HepG2 (cell line): ENCODE measurements around the gene MEI1. TPM values are rescaled to one million over a fixed set of nuclear protein-coding genes. Genes with fewer than 3 reads are reported as not detected.

ENCODE experiments used
- ATF7-NPFF ChIP-seq: sonication (generic); formaldehyde crosslinking; IDR thresholded peaks from 2 replicates; pipeline ENCODE4 v1.8.1; 2023; ENCODE audit warnings: mild to moderate bottlenecking, low read depth, missing genetic modification reagents, moderate library complexity
- BRD4 ChIP-seq: sonication (generic); formaldehyde crosslinking; IDR thresholded peaks from 2 replicates; pipeline ENCODE4 v1.4.0; 2020; ENCODE audit warnings: missing genetic modification reagents
- DNMT1 ChIP-seq: sonication (generic); formaldehyde crosslinking; IDR thresholded peaks from 2 replicates; pipeline ENCODE4 v1.5.1; 2020; ENCODE audit warnings: mild to moderate bottlenecking, missing genetic modification reagents
- KAT2B ChIP-seq: fragments of 150-350 bp; IDR thresholded peaks from 2 replicates; pipeline ENCODE4 v1.6.1; 2014; ENCODE audit warnings: low read depth, low read length, borderline replicate concordance
- MTF2 ChIP-seq: sonication (generic); formaldehyde crosslinking; IDR thresholded peaks from 2 replicates; pipeline ENCODE4 v1.5.0; 2020; ENCODE audit warnings: missing genetic modification reagents, borderline replicate concordance
- NFKB2 ChIP-seq: sonication (generic); formaldehyde crosslinking; IDR thresholded peaks from 2 replicates; pipeline ENCODE4 v1.4.0; 2020; ENCODE audit warnings: missing genetic modification reagents, borderline replicate concordance
- PHB2 ChIP-seq: fragments of 450-650 bp; IDR thresholded peaks from 2 replicates; pipeline ENCODE4 v1.6.1; 2018; ENCODE audit not compliant: partially characterized antibody
- PHF20 ChIP-seq: sonication (generic); formaldehyde crosslinking; IDR thresholded peaks from 2 replicates; pipeline ENCODE4 v1.5.0; 2020; ENCODE audit warnings: mild to moderate bottlenecking, missing genetic modification reagents
- RFXAP ChIP-seq: sonication (generic); formaldehyde crosslinking; IDR thresholded peaks from 2 replicates; pipeline ENCODE4 v1.4.0; 2020; ENCODE audit warnings: missing genetic modification reagents, borderline replicate concordance
- ZEB1 ChIP-seq: IDR thresholded peaks from 2 replicates; pipeline ENCODE4 v1.6.1; 2012; ENCODE audit warnings: mild to moderate bottlenecking, low read depth, inconsistent platforms; ENCODE audit not compliant: insufficient replicate concordance
- ZNF331 ChIP-seq: sonication (generic); formaldehyde crosslinking; IDR thresholded peaks from 2 replicates; pipeline ENCODE4 v1.4.0; 2020; ENCODE audit warnings: missing genetic modification reagents
- ZNF468 ChIP-seq: sonication (generic); formaldehyde crosslinking; IDR thresholded peaks from 2 replicates; pipeline ENCODE4 v1.8.0; 2022; ENCODE audit warnings: mild to moderate bottlenecking, moderate library complexity, missing genetic modification reagents
- ZNF724P ChIP-seq: sonication (generic); formaldehyde crosslinking; IDR thresholded peaks from 2 replicates; pipeline ENCODE4 v1.8.0; 2022; ENCODE audit warnings: missing genetic modification reagents, borderline replicate concordance
- ZNF781 ChIP-seq: sonication (generic); formaldehyde crosslinking; IDR thresholded peaks from 2 replicates; pipeline ENCODE4 v1.5.1; 2020; ENCODE audit warnings: borderline replicate concordance, mild to moderate bottlenecking, missing genetic modification reagents; ENCODE audit errors: not compliant biosample characterization
- ZNF879 ChIP-seq: sonication (generic); formaldehyde crosslinking; IDR thresholded peaks from 2 replicates; pipeline ENCODE4 v1.8.1; 2023; ENCODE audit warnings: missing genetic modification reagents
- polyA plus RNA-seq, 8 experiments: library from polyadenylated mRNA; depleted of rRNA in 3 of 8; stranded (reverse) in 7 of 8; unstranded in 1 of 8; fragments of >200 nt; fragmentation: Illumina TruSeq in 4 of 8; extraction: Trizol in 4 of 8; gene quantifications; 2 replicates each; pipeline versions ENCODE4 v1.2.1 to v1.2.3, GENCODE V29; 2011 to 2016; ENCODE audit warnings: low read depth in 4 of 8, missing spikeins in 1 of 8, mixed read lengths in 1 of 8; ENCODE audit not compliant: insufficient read depth in 1 of 8
- total RNA-seq, 5 experiments: library from RNA; depleted of rRNA; stranded (reverse); fragments of >200 nt; fragmentation: Illumina TruSeq; extraction: Trizol; gene quantifications; 2 replicates each; pipeline ENCODE4 v1.2.3, GENCODE V29; 2016; ENCODE audit warnings: low read depth in 1 of 5
- TF ChIP-seq, protein P1 (sequence below): sonication (generic); formaldehyde crosslinking; IDR thresholded peaks from 2 replicates; pipeline ENCODE4 v1.8.0; 2022; ENCODE audit warnings: mild to moderate bottlenecking, missing genetic modification reagents
- TF ChIP-seq, protein P2 (sequence below): sonication (generic); formaldehyde crosslinking; IDR thresholded peaks from 2 replicates; pipeline ENCODE4 v1.4.0; 2020; ENCODE audit warnings: missing genetic modification reagents

MEI1 gene
- total and polyA plus RNA-seq, 2 of the 13 experiments (the other 11 are each of a cell fraction or from before 2014, with no cell fraction given), result 0.75 to 1.9 TPM

- TF ChIP-seq ZEB1 (peak; percentile 65), DNMT1 (peak; percentile 63; the same call in 1 of the 2 replicates), ZNF331 (CRISPR knock-in tag) (peak; percentile 67), ATF7-NPFF (peak; percentile 39; the same call in 1 of the 2 replicates), ZNF879 (peak; percentile 78; the same call in 1 of the 2 replicates), RFXAP (CRISPR knock-in tag) (peak; percentile 97), PHF20 (peak; percentile 81), BRD4 (CRISPR knock-in tag) (peak; percentile 64), ZNF724P (CRISPR knock-in tag) (no peak), NFKB2 (peak; percentile 90), ZNF781 (CRISPR knock-in tag) (no peak), KAT2B (no peak), ZNF468 (CRISPR knock-in tag) (no peak), MTF2 (no peak), PHB2 (no peak)
- TF ChIP-seq, protein P1, sequence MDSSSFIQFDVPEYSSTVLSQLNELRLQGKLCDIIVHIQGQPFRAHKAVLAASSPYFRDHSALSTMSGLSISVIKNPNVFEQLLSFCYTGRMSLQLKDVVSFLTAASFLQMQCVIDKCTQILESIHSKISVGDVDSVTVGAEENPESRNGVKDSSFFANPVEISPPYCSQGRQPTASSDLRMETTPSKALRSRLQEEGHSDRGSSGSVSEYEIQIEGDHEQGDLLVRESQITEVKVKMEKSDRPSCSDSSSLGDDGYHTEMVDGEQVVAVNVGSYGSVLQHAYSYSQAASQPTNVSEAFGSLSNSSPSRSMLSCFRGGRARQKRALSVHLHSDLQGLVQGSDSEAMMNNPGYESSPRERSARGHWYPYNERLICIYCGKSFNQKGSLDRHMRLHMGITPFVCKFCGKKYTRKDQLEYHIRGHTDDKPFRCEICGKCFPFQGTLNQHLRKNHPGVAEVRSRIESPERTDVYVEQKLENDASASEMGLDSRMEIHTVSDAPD (CRISPR knock-in tag), result no peak
- TF ChIP-seq, protein P2, sequence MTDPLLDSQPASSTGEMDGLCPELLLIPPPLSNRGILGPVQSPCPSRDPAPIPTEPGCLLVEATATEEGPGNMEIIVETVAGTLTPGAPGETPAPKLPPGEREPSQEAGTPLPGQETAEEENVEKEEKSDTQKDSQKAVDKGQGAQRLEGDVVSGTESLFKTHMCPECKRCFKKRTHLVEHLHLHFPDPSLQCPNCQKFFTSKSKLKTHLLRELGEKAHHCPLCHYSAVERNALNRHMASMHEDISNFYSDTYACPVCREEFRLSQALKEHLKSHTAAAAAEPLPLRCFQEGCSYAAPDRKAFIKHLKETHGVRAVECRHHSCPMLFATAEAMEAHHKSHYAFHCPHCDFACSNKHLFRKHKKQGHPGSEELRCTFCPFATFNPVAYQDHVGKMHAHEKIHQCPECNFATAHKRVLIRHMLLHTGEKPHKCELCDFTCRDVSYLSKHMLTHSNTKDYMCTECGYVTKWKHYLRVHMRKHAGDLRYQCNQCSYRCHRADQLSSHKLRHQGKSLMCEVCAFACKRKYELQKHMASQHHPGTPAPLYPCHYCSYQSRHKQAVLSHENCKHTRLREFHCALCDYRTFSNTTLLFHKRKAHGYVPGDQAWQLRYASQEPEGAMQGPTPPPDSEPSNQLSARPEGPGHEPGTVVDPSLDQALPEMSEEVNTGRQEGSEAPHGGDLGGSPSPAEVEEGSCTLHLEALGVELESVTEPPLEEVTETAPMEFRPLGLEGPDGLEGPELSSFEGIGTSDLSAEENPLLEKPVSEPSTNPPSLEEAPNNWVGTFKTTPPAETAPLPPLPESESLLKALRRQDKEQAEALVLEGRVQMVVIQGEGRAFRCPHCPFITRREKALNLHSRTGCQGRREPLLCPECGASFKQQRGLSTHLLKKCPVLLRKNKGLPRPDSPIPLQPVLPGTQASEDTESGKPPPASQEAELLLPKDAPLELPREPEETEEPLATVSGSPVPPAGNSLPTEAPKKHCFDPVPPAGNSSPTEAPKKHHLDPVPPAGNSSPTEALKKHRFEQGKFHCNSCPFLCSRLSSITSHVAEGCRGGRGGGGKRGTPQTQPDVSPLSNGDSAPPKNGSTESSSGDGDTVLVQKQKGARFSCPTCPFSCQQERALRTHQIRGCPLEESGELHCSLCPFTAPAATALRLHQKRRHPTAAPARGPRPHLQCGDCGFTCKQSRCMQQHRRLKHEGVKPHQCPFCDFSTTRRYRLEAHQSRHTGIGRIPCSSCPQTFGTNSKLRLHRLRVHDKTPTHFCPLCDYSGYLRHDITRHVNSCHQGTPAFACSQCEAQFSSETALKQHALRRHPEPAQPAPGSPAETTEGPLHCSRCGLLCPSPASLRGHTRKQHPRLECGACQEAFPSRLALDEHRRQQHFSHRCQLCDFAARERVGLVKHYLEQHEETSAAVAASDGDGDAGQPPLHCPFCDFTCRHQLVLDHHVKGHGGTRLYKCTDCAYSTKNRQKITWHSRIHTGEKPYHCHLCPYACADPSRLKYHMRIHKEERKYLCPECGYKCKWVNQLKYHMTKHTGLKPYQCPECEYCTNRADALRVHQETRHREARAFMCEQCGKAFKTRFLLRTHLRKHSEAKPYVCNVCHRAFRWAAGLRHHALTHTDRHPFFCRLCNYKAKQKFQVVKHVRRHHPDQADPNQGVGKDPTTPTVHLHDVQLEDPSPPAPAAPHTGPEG, result peak; percentile 73
These were observed 101.2 kb downstream of the MEI1 start, which contains the start of gene CCDC134 (continued) for GRCh38 chr22:41800348-41801146.
